PFSK-1 (cell line): ENCODE data around the gene CIDEC.
A peak's percentile ranks its signal among the peaks of the same experiment; 100 is the strongest.

Source experiments
- FOXP2 ChIP-seq: optimal IDR thresholded peaks from 2 replicates; pipeline ENCODE3; 2011; ENCODE audit warnings: borderline replicate concordance, control low read depth, inconsistent platforms; ENCODE audit not compliant: insufficient read depth; ENCODE audit errors: extremely low read length, extremely low read depth
- POLR2AphosphoS5 ChIP-seq: IDR thresholded peaks from 2 replicates; pipeline ENCODE4 v1.6.1; 2012; ENCODE audit warnings: low read depth, mild to moderate bottlenecking, control low read depth, low read length, moderate library complexity
- SIN3A ChIP-seq: IDR thresholded peaks from 2 replicates; pipeline ENCODE4 v1.6.1; 2012; ENCODE audit warnings: mild to moderate bottlenecking, low read length, moderate library complexity, borderline replicate concordance; ENCODE audit not compliant: insufficient read depth
- TAF1 ChIP-seq: IDR thresholded peaks from 2 replicates; pipeline ENCODE4 v1.6.1; 2012; ENCODE audit warnings: low read length, control low read depth, borderline replicate concordance; ENCODE audit not compliant: insufficient read depth
- TF ChIP-seq, protein P1 (sequence below), 2 experiments: IDR thresholded peaks; 2 replicates each; pipeline versions ENCODE4 v1.6.1 to v1.8.0; 2011 to 2012; ENCODE audit warnings: low read depth in 2 of 2, low read length in 2 of 2, control low read depth in 1 of 2, inconsistent platforms in 1 of 2, mild to moderate bottlenecking in 1 of 2, moderate library complexity in 1 of 2; ENCODE audit not compliant: insufficient read depth in 1 of 2

The CIDEC gene

DNA sequence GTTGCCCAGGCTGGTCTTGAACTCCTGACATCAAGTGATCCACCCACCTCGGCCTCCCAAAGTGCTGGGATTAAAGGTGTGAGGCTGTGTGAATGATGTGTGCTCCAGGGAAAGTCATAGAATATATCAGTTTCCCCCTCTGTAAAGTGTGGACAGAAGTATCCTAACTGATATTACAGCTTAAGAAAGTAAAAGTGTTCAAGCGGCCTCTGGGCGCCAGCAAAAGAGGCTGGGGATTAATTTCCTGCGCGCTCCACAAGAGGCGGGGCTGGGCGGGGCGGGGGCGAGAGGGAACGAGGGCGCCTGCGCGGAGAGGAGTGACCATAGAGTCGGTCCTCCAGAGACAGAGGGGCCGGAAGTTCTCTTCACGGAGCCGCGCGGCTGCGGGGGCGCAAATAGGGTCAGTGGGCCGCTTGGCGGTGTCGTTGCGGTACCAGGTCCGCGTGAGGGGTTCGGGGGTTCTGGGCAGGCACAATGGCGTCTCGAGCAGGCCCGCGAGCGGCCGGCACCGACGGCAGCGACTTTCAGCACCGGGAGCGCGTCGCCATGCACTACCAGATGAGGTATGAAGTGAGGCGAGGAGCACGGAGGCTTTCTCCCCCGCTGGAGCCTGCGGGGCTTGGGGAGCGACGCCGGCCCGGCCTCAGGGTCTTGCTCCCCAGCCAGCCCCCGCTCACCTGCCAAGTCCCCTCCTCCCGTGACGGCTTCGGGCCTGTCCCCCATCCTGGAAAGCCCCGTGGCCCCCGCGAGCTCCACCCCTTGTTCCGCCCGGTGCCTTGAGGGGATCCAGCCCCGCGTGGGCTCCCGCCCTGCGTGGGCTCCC, 10.4 kb upstream of the CIDEC start, which contains the start of gene JAGN1:
Gene JAGN1, plus strand, starts transcription at position 362 of the 823 bp plus-strand sequence. Its CDS starts 113 bp downstream, at position 475.
- TF ChIP-seq FOXP2 (peak; percentile 60), TAF1 (peak; percentile 92), SIN3A (no peak; the same call in 1 of the 2 replicates), POLR2AphosphoS5 (peak; percentile 72)
- TF ChIP-seq, protein P1, sequence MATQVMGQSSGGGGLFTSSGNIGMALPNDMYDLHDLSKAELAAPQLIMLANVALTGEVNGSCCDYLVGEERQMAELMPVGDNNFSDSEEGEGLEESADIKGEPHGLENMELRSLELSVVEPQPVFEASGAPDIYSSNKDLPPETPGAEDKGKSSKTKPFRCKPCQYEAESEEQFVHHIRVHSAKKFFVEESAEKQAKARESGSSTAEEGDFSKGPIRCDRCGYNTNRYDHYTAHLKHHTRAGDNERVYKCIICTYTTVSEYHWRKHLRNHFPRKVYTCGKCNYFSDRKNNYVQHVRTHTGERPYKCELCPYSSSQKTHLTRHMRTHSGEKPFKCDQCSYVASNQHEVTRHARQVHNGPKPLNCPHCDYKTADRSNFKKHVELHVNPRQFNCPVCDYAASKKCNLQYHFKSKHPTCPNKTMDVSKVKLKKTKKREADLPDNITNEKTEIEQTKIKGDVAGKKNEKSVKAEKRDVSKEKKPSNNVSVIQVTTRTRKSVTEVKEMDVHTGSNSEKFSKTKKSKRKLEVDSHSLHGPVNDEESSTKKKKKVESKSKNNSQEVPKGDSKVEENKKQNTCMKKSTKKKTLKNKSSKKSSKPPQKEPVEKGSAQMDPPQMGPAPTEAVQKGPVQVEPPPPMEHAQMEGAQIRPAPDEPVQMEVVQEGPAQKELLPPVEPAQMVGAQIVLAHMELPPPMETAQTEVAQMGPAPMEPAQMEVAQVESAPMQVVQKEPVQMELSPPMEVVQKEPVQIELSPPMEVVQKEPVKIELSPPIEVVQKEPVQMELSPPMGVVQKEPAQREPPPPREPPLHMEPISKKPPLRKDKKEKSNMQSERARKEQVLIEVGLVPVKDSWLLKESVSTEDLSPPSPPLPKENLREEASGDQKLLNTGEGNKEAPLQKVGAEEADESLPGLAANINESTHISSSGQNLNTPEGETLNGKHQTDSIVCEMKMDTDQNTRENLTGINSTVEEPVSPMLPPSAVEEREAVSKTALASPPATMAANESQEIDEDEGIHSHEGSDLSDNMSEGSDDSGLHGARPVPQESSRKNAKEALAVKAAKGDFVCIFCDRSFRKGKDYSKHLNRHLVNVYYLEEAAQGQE (IDR thresholded peaks at IDR 0.05; ENCODE audit: insufficient read depth in 1 of 2, low read depth in 2 of 2, low read length in 2 of 2): 0 out of 4 replicates have a peak, but pooled peaks have one; percentile 15 to 16

DNA sequence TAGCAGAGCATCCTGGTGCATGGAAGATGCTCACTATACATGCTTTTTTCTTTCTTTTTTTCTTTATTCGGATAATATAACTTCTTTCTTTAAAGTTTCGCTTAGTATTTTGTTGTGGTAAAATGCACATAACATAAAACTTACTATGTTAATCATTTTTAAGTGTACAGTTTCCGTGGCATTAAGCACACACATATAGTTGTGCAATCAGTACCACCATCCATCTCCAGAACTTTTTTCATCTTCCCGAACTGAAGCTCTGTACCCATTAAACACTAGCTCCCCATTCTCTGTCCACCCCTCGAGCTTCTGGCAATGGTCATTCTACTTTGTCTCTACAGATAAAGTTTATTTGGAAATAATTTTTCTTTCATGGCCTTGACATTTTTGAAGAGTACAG, 9.4 kb upstream of the CIDEC start:
- TF ChIP-seq SIN3A (no peak), FOXP2 (no peak)

DNA sequence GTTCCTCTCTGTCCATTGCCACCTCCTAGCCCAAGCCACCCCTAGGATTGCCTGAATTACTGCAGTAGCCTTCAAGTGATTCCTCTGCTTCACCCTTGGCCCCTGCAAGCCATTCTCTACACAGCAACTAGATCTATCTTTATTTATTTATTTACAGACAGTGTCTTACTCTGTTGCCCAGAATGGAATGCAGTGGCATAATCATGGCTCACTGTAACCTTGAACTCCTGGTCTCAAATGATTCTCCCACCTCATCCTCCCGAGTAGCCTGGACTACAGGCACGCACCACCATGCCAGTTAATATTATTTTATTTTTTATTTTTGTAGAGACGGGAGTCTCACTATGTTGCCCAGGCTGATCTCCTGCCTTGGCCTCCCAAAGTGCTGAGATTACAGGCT, 8.5 kb upstream of the CIDEC start:
- TF ChIP-seq FOXP2: no peak
- no peak for TF ChIP-seq SIN3A
- TF ChIP-seq, protein P1 (IDR thresholded peaks at IDR 0.05; ENCODE audit: insufficient read depth in 1 of 2, low read depth in 2 of 2, low read length in 2 of 2): no peak
- TF ChIP-seq POLR2AphosphoS5: no peak
- no peak for TF ChIP-seq TAF1

- TF ChIP-seq SIN3A (no peak), TAF1 (no peak), FOXP2 (no peak), POLR2AphosphoS5 (no peak)
- TF ChIP-seq, protein P1 (IDR thresholded peaks at IDR 0.05; ENCODE audit: insufficient read depth in 1 of 2, low read depth in 2 of 2, low read length in 2 of 2): no peak
Observed at GRCh38 chr3:9887480-9887879, 7.4 kb upstream of the CIDEC start.

DNA sequence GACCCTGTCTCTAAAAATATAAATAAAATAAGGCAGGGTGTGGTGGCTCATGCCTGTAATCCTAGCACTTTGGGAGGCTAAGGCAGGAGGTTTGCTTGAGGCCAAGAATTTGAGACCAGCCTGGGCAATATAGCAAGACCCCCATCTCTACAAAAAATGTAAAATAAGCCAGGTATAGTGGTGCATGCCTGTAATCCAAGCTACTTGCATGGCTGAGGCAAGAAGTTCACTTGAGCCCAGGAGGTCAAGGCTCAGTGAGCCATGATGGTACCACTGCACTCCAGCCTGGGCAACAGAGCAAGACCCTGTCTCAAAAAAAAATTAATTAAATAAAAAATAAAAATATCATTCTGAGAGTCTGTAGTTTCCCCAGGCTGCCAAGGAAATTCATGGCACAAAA, 6.3 kb upstream of the CIDEC start:
- TF ChIP-seq, protein P1 (IDR thresholded peaks at IDR 0.05; ENCODE audit: insufficient read depth in 1 of 2, low read depth in 2 of 2, low read length in 2 of 2): no peak
- TF ChIP-seq SIN3A (no peak), TAF1 (no peak), FOXP2 (no peak), POLR2AphosphoS5 (no peak)
